T1000 (cell line): ENCODE data around the gene PITX3.
"Not testable (repeated sequence)": the region's sequence is repeated elsewhere in the genome, so short reads cannot be mapped to it uniquely, and the experiment has no call there.

ENCODE experiments used
- DNase-seq: peaks from one replicate; lab custom pipeline; 2025; ENCODE audit warnings: mixed read lengths; lab: John Stamatoyannopoulos, UW

Gene PITX3

GRCh38 chr10:102255404-102255803 is 14.1 kb upstream of the PITX3 start:
- no peak for DNase-seq

- DNase-seq, result no peak
Observed at GRCh38 chr10:102254426-102254825, 13.1 kb upstream of the PITX3 start.

DNA sequence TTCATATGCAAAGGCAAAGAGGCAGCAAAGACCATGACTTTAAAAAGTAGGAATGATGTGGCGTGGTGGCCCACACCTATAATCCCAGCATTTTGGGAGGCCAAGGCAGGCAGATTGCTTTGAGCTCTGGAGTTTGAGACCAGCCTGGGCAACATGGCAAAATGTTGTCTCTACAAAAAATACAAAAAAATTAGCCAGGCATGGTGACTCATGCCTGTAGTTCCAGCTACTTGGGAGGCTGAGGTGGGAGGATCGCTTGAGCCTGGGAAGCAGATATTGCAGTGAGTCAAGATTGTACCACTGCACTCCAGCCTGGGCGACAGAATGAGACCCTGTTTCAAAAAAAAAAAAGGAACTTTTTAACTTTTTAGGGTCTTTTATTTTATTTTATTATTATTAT is 11.2 kb upstream of the PITX3 start:
- DNase-seq, result not testable (repeated sequence)

GRCh38 chr10:102247734-102248133 is 6.4 kb upstream of the PITX3 start:
- DNase-seq, result no peak

GRCh38 chr10:102246261-102246660 is 4.9 kb upstream of the PITX3 start:
- DNase-seq, result no peak

GRCh38 chr10:102245932-102246251 is 4.6 kb upstream of the PITX3 start:
- no peak for DNase-seq

- peak; percentile 98 for DNase-seq
Observed at GRCh38 chr10:102245082-102245931, 4.0 kb upstream of the PITX3 start, which contains the start of gene GBF1. Gene GBF1 (plus strand): TSS chr10:102245532. CDS start chr10:102258939, 13,407 bp downstream.

DNA sequence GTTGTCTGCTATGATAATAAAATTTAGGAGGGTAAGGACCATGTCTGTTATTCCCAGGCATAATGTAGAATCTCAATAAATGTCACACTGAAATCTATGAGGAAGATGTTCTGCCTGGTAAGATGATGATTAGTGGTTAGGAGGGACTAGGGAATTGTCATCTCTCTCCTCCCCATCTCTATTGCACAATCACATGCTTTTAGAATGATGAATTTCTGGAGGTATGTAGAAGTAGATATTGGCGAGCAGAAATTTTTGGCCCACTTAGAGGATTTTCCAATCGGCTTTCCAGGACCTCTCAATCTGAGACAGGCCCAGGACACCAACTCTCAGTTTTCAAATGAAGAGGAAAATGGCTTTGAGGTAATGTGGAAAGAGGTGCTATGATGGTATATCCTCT is 2.0 kb upstream of the PITX3 start:
- no peak for DNase-seq

DNA sequence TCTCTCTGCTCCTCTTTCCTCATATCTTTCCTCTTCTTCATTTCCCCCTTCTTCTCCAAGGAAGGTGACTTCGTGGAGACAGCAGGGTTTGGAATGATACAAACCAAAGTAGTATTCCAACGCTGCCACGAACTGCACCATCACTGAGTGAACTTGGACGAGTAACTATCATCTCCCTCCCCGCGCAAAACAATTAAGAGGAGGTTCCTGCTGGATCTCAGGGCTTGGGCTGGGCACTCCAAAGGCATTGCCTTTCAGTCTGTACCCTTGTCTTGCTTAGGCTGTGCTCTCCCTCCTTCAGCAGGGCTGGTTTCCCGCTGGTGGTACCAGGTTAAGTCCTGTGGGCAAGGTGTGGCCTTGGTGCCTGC is 790 bp upstream of the PITX3 start:
- DNase-seq, result no peak

DNA sequence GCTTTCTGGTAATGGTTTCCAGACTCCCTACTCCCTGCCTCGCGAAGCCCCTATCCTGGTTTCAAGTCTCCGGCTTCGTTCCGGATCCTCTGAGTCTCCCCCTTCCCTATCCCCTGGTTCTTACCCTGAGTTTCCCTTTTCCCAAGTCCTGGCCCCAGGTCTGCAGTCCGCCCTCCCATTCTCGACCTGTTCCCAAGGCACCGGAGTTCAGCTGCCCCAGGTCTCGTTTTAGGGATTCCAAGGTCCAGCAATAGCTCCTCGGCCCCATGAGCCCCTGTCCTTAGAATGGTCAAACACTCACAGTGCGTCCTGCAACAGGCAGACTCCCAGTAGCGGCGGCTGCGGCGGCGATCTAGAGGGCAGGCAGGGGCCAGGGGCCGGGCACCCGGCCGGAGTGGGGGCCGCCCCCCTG is 274 bp downstream of the PITX3 start:
- no peak for DNase-seq

DNA sequence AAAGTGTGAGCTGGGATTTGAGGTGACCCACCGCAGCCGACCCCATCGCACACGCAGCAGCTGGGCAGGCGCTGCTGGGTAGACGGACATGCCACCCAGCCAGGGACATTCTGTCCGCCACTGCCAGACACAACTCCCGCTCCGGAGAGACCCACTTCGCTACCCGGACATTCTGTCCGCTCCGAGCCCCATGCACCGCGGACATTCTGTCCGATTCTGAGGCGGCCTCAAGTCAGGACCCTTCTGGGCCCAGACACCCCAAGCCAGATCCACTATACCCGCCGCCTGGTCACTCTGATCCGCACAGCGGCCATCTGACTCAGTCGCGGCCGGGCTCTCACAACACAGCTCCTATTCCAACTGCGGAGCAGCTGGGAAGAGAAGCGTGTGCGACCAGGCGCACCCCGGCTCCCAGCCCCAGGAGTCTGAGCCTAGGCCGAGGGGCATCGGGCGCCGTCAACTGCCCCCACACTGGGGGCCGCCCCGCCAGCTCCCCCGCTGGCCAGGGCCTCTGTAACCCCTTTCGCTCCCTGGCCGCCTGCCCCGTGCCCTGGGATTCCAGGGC is 763 bp downstream of the PITX3 start:
- DNase-seq, result no peak

DNA sequence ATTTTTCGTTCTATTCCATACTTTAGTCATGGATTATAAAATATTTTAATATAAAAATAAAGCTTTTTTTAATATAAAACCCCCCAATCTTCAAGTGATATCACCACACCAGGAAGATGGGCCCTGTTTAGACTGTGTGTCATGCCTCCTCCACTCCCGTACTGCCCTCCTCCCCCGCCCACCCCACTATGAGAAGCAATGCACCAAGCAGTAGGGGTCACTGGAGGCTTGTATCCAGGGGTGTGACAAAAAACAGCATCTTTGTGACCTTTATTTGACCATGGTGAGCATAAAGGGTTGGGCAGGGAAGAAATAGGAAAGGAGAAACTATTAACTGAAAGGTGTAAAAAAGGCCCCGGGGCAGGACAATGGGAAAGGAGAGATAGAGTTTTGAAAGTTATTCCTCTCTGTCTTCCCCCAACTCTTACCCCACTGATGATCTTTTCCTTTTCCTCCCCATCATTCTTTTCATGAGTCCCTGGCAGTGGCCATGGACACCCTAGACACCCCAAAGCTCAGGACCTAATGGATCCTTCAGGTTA is 3.5 kb downstream of the PITX3 start:
- no peak for DNase-seq

DNA sequence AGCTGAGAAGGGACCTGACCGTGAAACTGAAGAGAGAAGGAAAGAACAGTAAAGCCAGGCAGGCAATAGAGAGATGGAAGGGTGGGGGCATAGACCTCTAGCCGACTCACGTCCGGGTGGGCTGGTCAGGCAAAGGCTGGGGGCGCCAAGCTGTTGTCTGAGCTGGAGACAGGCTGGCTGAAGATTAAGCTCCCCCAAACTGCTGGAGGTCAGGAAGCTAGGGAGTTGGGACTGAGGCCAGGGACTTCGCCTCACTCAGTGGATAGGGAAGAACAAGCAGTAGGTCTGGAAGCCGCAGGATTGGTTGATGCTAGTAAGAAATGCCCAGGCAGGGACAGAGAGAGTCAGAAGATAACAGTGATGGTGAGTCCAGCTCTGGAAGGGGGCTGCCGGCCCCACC is 5.3 kb downstream of the PITX3 start:
- no peak for DNase-seq

- no peak for DNase-seq
Observed at GRCh38 chr10:102235598-102235920, 5.8 kb downstream of the PITX3 start.

DNA sequence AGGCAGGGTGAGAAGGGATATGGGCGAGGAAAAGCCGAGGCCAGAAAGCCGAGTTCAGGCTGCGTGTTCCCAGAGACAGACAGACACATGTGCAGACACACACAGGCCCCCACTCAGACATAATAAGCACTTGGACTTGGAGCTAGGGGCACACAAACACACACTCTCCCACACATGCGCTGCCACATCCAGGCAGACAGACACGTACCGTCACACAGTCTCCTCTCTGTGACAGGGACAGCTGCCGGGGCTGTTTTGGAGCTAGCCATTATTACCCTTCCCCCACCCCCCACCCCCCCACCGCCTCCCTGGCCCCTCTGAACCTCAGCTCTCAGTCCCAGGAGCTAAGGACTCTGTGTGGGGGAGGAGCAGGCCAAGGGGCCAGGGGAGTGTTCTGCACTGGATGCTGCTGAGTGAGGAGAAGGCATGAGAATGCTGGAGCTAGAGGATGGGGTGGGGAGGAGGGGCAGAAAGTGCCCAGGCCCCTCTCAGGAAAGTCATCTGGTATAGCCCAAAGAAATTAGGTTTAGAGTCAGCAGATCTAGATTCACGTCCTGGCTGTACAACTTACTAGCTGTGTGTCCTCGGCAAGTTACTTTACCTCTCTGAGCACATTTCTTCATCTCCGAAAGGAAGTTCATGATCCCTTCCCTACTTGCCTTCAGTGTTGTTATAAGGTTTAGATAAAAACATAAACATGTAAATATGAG is 6.3 kb downstream of the PITX3 start:
- no peak for DNase-seq

DNA sequence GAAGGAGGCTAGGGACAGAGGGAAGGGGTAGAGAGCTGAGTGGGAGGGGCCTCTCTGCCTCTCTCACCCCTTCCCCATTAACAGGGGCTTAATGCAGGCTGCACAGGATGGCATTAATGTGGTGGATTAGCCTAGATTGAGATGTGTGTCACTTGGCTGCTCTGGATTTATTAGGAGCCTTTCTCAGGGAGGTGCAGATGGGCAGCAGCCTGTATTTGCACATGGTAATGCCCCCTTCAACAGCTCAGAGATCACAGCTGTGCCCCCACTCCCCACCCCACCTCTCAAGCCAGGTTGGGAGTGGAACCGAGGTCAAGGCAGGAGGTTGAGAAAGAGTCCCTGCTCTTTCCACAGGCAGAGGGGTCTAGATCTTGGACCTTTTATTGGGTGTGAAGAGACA is 7.3 kb downstream of the PITX3 start:
- no peak for DNase-seq

DNA sequence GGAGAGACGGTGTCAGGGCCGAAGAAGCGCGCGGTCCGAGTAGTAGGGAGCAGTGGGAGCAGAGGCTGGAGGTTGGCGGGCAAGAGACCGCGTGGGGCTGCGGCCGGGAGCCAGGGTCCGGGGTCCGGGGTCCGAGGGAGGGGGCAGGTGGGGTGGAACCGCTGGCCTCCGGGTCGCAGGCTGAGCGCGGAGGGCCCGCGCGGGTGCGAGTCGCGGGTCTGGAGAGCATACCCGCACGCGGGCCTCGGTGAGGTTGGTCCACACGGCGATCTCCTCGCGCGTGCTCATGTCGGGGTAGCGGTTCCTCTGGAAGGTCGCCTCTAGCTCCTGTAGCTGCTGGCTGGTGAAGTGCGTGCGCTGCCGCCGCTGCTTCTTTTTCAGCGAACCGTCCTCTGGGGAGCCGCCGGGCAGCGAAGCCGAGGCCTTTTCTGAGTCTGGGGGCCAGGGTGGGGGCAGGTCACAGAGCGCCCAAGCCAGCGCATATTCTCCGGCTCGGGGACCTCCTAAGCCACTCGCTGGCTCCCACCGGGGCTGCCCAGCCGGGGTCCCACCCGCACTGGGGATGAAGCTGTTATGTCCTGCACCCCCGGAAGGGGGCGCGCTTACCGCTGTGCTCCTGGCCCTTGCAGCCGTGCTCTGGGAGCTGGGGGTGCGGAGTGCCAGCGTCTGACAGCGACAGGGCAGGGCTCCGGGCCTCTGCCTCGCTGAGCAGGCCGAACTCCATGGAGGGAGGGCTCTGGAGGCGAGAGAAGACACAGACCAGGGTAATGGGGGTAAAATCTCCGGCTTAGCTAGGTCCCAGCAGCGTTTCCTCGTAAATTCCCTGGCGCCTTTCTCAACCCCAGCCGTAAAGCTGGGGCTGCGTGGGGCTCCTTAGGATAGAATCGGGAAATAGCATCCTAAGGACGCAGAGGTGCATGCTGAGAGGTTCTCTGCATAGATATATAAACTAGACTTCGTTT is 9.7 kb downstream of the PITX3 start:
- peak; percentile 41 for DNase-seq

DNA sequence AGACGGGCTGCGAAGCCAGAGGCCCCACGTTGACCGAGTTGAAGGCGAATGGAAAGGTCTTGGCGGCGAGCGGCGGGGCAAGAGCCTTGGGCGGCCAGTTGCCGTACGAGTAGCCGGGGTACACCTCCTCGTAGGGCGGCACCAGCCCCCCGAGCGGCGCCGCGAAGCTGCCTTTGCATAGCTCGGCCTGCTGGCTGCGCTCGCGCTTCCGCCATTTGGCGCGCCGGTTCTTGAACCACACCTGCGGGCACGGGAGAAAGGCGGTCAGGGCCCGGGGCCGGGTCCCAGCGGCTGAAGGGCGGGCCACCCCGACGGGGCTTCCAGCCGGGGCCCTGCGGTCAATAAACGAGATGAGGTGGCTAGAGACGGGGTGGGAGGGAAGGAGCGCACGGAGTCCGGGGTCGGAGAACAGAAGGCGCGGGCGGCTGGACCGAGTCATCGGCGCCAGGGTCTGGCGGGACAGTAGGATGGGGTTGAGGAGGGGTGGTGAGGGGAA is 10.4 kb downstream of the PITX3 start:
- no peak for DNase-seq

DNA sequence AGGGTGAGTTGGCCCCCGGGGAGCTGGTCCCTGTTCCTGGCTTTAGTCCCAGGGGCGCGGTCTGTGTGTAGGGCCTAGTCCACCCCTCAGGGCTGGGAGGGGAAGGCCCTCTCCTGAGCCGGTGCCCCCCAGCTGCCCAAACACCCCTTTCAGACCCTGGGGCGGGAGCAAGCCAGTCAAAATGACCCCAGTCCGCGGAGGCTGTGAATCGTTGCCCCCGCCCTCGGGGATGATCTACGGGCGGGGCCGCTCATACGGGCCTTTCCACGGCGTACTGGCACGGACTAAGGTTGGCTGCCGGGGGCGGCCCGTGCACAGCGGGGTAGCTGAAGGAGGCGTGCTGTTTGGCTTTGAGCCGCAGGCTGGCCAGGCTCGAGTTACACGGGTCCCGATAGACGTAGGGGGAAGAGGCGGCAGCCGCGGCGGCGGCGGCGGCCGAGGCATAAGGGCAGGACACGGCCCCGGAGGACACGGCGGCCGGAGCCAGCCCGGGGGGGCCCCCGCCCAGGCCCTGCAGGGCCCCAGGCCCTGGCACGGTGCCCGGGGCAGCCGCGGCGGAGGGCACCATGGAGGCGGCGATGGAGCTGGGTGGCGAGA is 10.9 kb downstream of the PITX3 start:
- DNase-seq, result peak; percentile 72

DNA sequence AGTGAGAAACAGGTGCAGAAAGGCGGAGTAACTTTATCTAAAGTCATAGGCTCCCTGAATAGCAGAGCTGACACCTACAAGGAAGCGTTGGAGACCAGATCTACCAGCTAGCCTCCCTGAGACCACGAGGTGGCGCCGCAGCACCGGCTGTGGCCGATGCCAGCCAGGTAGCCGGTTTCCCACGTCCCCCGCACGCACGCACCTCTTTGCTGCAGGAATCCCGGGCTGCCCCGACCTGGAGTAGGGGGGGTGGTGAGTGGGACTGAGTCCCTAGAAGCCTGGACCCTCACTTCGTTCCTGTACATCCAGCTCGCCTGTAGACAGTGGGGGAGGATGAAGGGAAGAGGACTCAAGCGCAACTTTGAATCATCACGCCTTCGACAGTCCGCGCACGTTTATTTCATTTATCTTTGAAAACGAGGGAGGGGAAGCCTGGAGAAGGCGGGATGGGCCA is 11.5 kb downstream of the PITX3 start:
- DNase-seq, result peak; percentile 52

- peak; percentile 19 for DNase-seq
Observed at GRCh38 chr10:102227050-102227449, 14.3 kb downstream of the PITX3 start.
